HepG2 (cell line): Measurements from ENCODE around the gene TLR9. TPM values are rescaled to one million over a fixed set of nuclear protein-coding genes. Genes with fewer than 3 reads are reported as not detected.
A peak's percentile ranks its signal among the peaks of the same experiment; 100 is the strongest.

Experiments used
- DNMT3B ChIP-seq: conservative IDR thresholded peaks from 2 replicates; pipeline ENCODE4 v1.6.1; 2016; ENCODE audit warnings: missing biosample characterization, control low read depth
- GPBP1L1 ChIP-seq: sonication (generic); formaldehyde crosslinking; IDR thresholded peaks from 2 replicates; pipeline ENCODE4 v1.5.0; 2020; ENCODE audit warnings: mild to moderate bottlenecking, missing genetic modification reagents
- HMGXB4 ChIP-seq, 2 experiments: sonication (generic) in 1 of 2; formaldehyde crosslinking in 1 of 2; IDR thresholded peaks; 2 replicates each; pipeline versions ENCODE4 v1.4.0 to v1.6.1; 2018 to 2020; ENCODE audit warnings: missing genetic modification reagents in 2 of 2, borderline replicate concordance in 1 of 2, low read depth in 1 of 2, mild to moderate bottlenecking in 1 of 2, missing biosample characterization in 1 of 2
- HNF1A ChIP-seq, 2 experiments: sonication (generic) in 1 of 2; formaldehyde crosslinking in 1 of 2; IDR thresholded peaks; 2 replicates each; pipeline versions ENCODE4 v1.4.0 to v1.6.1; 2016 to 2020; ENCODE audit warnings: borderline replicate concordance in 1 of 2, low read depth in 1 of 2, mild to moderate bottlenecking in 1 of 2, missing genetic modification reagents in 1 of 2
- IKZF4 ChIP-seq: sonication (generic); formaldehyde crosslinking; IDR thresholded peaks from 2 replicates; pipeline ENCODE4 v1.5.1; 2020; ENCODE audit warnings: borderline replicate concordance, mild to moderate bottlenecking, low read depth, missing genetic modification reagents; ENCODE audit errors: not compliant biosample characterization
- JARID2 ChIP-seq: sonication (generic); formaldehyde crosslinking; IDR thresholded peaks from 2 replicates; pipeline ENCODE4 v1.8.1; 2023; ENCODE audit warnings: missing genetic modification reagents, inconsistent platforms; ENCODE audit not compliant: insufficient replicate concordance
- KLF12 ChIP-seq: sonication (generic); formaldehyde crosslinking; IDR thresholded peaks from 2 replicates; pipeline ENCODE4 v1.4.0; 2020; ENCODE audit warnings: missing genetic modification reagents, borderline replicate concordance
- MXD3 ChIP-seq: IDR thresholded peaks from 2 replicates; pipeline ENCODE4 v1.6.1; 2016; ENCODE audit warnings: mild to moderate bottlenecking, missing biosample characterization, missing genetic modification reagents
- NCOA2 ChIP-seq: sonication (generic); formaldehyde crosslinking; IDR thresholded peaks from 2 replicates; pipeline ENCODE4 v1.8.0; 2022; ENCODE audit warnings: inconsistent platforms
- POLR2A ChIP-seq, 2 experiments: IDR thresholded peaks; 2 replicates each; pipeline ENCODE4 v1.6.1; 2011; ENCODE audit warnings: low read depth in 2 of 2, low read length in 2 of 2, mild to moderate bottlenecking in 1 of 2, moderate library complexity in 1 of 2; ENCODE audit not compliant: insufficient read depth in 1 of 2
- TP53 ChIP-seq: sonication (generic); formaldehyde crosslinking; conservative IDR thresholded peaks from 2 replicates; pipeline ENCODE4 v1.4.0; 2020; ENCODE audit warnings: missing genetic modification reagents
- ZNF234 ChIP-seq: sonication (generic); formaldehyde crosslinking; conservative IDR thresholded peaks from 2 replicates; pipeline ENCODE4 v1.5.1; 2020; ENCODE audit warnings: mild to moderate bottlenecking, missing genetic modification reagents
- ZNF710 ChIP-seq: sonication (generic); formaldehyde crosslinking; IDR thresholded peaks from 2 replicates; pipeline ENCODE4 v1.5.0; 2020; ENCODE audit warnings: mild to moderate bottlenecking, missing genetic modification reagents, borderline replicate concordance
- ZNF879 ChIP-seq: sonication (generic); formaldehyde crosslinking; IDR thresholded peaks from 2 replicates; pipeline ENCODE4 v1.8.1; 2023; ENCODE audit warnings: missing genetic modification reagents
- polyA plus RNA-seq, 8 experiments: library from polyadenylated mRNA; depleted of rRNA in 3 of 8; stranded (reverse) in 7 of 8; unstranded in 1 of 8; fragments of >200 nt; fragmentation: Illumina TruSeq in 4 of 8; extraction: Trizol in 4 of 8; gene quantifications; 2 replicates each; pipeline versions ENCODE4 v1.2.1 to v1.2.3, GENCODE V29; 2011 to 2016; ENCODE audit warnings: low read depth in 4 of 8, missing spikeins in 1 of 8, mixed read lengths in 1 of 8; ENCODE audit not compliant: insufficient read depth in 1 of 8
- total RNA-seq, 5 experiments: library from RNA; depleted of rRNA; stranded (reverse); fragments of >200 nt; fragmentation: Illumina TruSeq; extraction: Trizol; gene quantifications; 2 replicates each; pipeline ENCODE4 v1.2.3, GENCODE V29; 2016; ENCODE audit warnings: low read depth in 1 of 5
- TF ChIP-seq, protein P1 (sequence below): fragments of 450-650 bp; IDR thresholded peaks from 2 replicates; pipeline ENCODE4 v1.6.1; 2017

The TLR9 gene
- total and polyA plus RNA-seq, 2 of the 13 experiments (the other 11 are each of a cell fraction or from before 2014, with no cell fraction given): not detected

DNA sequence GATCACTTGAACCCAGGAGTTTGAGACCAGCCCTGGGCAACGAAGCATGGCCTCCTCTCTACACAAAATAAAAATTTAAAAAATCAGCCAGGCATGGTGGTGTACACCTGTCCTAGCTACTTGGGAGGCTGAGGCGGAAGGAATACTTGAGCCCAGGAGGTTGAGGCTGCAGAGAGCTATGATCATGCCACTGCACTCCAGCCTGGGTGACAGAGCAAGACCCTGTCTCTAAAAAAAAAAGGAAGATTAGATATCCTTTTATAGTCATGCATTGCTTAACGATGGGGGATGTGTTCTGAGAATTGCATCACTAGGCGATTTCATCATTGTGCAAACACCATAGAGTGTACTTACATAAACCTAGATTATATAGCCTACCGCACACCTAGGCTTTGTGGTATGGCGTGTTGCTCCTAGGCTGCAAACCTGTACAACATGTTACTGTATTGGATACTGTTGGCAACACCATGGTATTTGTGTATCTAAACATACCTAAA is 14.8 kb downstream of the TLR9 start (continued):
- peak; percentile 54; the same call in 1 of the 2 replicates for TF ChIP-seq ZNF710
- TF ChIP-seq, protein P1, sequence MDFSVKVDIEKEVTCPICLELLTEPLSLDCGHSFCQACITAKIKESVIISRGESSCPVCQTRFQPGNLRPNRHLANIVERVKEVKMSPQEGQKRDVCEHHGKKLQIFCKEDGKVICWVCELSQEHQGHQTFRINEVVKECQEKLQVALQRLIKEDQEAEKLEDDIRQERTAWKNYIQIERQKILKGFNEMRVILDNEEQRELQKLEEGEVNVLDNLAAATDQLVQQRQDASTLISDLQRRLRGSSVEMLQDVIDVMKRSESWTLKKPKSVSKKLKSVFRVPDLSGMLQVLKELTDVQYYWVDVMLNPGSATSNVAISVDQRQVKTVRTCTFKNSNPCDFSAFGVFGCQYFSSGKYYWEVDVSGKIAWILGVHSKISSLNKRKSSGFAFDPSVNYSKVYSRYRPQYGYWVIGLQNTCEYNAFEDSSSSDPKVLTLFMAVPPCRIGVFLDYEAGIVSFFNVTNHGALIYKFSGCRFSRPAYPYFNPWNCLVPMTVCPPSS: no peak
- TF ChIP-seq HMGXB4 (CRISPR knock-in tag; IDR thresholded peaks at IDR 0.05; ENCODE audit: borderline replicate concordance in 1 of 2, low read depth in 1 of 2): 0 out of 4 replicates have a peak, but pooled peaks of 1 of the 2 experiments have one; percentile 38
- no peak for TF ChIP-seq ZNF234 (CRISPR knock-in tag)
- peak; percentile 95 for TF ChIP-seq NCOA2
- peak; percentile 52; the same call in 1 of the 2 replicates for TF ChIP-seq DNMT3B (CRISPR knock-in tag)
- no peak for TF ChIP-seq GPBP1L1 (CRISPR knock-in tag)
- TF ChIP-seq POLR2A (IDR thresholded peaks at IDR 0.05; ENCODE audit: insufficient read depth in 1 of 2, low read depth in 2 of 2, low read length in 2 of 2): 0 out of 4 replicates have a peak, but pooled peaks of 1 of the 2 experiments have one; percentile 9
- no peak for TF ChIP-seq JARID2 (CRISPR knock-in tag)
- peak; percentile 59 for TF ChIP-seq HNF1A (IDR thresholded peaks at IDR 0.05; ENCODE audit: low read depth)
- TF ChIP-seq HNF1A (CRISPR knock-in tag; IDR thresholded peaks at IDR 0.05; ENCODE audit: borderline replicate concordance): peak; percentile 75; the same call in 1 of the 2 replicates
- 0 out of 2 replicates have a peak, but pooled peaks have one; percentile 28 for TF ChIP-seq TP53 (CRISPR knock-in tag)
- no peak; the same call in 1 of the 2 replicates for TF ChIP-seq KLF12 (CRISPR knock-in tag)
- no peak for TF ChIP-seq IKZF4 (CRISPR knock-in tag)
- no peak for TF ChIP-seq MXD3 (CRISPR knock-in tag)
- TF ChIP-seq ZNF879 (CRISPR knock-in tag): no peak
